LHCN-M2 (cell line): ENCODE measurements around the gene LECT2. TPM values are rescaled to one million over a fixed set of nuclear protein-coding genes. Genes with fewer than 3 reads are reported as not detected.

Experiments
- DNase-seq: peaks from one replicate; pipeline ENCODE4 v3.0.0-alpha.2; 2012; ENCODE audit warnings: low read depth
- total RNA-seq: library from RNA; depleted of rRNA; stranded (reverse); fragments of >200 nt; gene quantifications from 2 replicates; pipeline ENCODE4 v1.2.3, GENCODE V29; 2014

LECT2 gene
- total RNA-seq, 1 experiment from 2014 or later: not detected

- no peak for DNase-seq
Observed at GRCh38 chr5:135978993-135979392, 24.2 kb upstream of the LECT2 start.

DNA sequence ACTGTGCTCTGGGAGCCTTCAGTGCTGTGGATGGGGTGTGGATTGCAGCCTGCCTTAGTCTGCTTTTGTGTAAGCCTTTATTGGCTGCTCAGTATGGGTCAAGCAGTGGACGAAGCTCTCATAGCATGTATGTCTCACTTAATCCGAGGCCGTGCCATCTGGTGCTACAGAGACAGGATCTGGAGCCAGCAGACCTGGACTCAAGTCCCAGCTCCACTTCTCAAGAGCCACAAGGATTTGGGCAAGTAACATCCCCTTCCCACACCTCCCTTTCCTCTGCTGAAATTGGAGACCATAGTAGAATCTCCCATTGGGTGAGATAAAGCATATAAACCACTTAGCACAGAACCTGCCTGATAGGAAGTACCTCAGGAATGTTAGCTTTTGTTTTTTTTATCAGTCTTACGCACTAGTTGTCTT, 23.4 kb upstream of the LECT2 start:
- no peak for DNase-seq

GRCh38 chr5:135977375-135977928, 22.7 kb upstream of the LECT2 start:
- DNase-seq: peak; percentile 82

- DNase-seq: no peak
Observed at GRCh38 chr5:135976216-135976615, 21.4 kb upstream of the LECT2 start.

DNA sequence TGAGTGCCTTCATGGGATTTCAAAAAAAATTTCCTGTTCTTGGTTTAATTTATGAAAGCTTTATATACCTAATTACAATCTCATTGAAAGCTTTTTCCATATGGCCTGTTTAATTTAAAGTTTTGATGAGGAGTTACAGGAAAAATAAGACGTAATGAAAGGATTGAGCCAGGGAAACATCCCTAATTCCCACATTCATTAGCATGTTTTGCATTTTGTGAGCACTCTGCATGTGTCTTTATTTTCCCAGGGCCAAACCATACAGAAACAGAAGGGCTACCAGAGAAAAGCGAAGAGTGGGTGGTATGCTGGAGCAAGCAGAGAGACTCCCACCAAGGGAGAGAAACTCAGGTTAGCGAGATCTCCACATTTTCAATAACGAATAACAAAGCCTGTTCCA, 20.3 kb upstream of the LECT2 start:
- DNase-seq: no peak

GRCh38 chr5:135974021-135974600, 19.3 kb upstream of the LECT2 start:
- no peak for DNase-seq

DNA sequence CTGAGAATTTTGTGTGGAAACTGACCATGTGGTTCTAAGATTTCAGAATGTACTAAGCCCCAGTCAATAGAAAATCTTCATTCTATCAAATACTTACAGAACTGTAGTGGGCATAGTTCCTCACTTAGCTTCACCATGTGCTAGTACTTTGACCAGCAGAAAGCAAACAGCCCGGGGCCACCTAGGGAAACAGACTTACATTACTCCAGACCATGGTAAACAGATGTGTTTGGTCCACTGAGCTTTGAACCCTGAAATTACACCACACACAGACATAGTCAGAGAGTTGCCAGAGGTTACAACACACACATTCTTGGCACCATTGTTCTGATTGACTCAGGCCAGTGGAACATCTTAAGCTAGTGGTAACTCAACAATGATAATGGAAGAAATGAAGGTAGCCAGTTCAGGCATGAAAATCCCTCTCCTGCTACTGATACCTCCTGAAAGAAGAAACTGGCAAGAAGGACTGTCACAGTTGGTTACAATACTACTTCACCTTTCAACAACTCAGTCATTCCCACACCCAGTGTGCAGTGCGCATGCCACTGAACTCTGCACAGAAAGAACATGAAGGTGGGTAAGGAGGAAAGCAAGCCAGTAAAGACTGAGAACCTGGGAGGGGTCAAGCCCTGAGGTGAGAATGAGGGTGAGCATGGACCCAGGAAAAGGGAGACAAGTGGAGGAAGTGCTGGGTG, 18.7 kb upstream of the LECT2 start:
- peak; percentile 37 for DNase-seq

DNA sequence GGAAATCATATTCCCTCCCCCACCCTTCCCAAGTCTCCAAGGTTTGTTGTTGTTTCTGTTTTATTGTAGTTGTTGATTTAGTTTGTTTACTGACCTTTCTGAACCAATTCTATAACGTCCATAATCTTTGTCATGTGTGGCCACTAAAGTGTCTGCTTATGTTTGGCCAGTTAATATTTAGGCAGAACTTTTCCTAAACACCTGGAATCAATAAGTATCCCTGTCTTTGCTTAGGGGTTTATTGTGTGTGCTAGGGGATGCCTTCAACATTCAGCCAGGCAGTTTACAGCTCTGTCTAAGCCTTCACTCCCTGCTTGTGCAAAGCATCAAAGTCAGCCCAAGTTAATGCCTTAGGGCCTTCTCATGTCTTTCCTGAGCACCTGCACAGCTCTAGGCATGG, 16.9 kb upstream of the LECT2 start:
- DNase-seq: no peak

- DNase-seq: no peak
Observed at GRCh38 chr5:135966790-135967189, 12.0 kb upstream of the LECT2 start.

DNA sequence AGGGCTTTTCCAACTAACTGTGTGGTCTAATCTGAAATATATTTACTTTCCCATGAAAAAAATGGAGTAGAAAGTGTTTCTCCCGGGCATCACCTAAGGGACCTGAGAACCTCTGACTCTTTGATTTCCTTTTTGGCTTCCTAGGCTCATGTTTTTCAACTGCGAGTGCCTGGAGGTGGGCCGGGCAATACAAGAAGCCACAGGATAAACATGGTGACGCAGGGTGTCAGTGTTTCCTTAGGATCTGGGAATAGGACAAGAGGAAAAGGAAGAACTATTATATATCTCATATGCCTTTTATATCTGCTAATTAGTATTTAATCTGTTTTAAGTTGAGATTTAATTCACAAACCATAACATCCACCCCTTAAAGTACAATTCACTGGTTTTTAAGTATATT, 11.4 kb upstream of the LECT2 start:
- DNase-seq: no peak

GRCh38 chr5:135965504-135965903, 10.7 kb upstream of the LECT2 start:
- DNase-seq: no peak

- DNase-seq: no peak
Observed at GRCh38 chr5:135964670-135965320, 10.0 kb upstream of the LECT2 start.

DNA sequence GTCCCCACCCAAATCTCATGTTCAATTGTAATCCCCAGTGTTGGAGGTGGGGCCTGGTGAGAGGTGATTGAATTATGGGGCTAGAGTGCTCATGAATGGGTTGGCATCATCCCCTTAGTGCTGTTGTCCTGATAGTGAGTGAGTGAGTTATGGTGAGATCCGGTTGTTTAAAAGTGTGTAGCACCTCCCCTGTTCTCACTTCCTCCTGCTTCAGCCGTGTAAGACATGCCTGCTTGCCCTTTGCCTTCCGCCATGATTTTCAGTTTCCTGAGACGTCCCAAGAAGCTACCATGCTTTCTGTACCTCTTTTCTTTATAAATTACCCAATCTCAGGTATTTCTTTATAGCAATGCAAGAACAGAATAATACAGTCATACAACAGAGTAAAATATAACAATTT, 742 bp upstream of the LECT2 start:
- DNase-seq: no peak

DNA sequence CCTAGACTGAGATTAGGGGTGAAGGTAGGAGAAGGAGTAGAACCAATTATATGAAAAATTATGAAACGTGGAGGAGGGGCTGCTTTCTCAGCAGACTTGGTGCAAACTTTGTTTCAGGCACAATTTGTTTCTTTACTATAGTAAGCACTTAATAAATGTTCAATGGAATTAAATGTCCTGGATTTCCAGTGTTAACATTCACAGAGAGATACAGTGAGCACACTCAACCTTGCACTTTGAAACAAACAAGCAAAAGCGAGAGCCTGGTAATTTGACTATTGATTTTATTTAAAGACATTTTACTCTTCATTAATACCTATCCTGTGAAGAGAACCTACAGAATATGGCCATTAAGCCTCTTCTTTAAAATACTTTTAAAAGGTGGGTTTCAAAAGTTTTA, 933 bp downstream of the LECT2 start:
- DNase-seq: no peak

DNA sequence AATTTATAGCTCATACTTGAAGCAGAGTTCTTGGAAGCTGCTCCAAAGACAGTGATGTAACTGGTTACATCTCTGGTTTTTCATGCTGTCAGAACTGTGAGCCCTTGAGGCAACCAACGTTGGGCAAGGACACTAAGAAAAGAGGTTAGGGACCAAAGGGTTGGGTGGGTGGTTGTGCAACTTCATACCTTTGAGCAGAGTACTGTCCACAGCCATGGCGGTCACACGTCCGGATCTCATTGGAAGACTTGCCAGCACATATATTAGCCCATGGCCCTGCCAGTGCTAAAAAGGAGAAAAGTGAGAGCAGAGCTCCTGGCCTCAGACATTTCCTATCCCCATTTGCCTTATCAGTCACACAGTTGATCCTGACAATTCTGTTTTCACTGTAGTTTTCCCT, 2.1 kb downstream of the LECT2 start:
- DNase-seq: no peak

- DNase-seq: no peak
Observed at GRCh38 chr5:135951807-135952206, 3.0 kb downstream of the LECT2 start.

GRCh38 chr5:135951257-135951656, 3.5 kb downstream of the LECT2 start:
- DNase-seq: no peak

DNA sequence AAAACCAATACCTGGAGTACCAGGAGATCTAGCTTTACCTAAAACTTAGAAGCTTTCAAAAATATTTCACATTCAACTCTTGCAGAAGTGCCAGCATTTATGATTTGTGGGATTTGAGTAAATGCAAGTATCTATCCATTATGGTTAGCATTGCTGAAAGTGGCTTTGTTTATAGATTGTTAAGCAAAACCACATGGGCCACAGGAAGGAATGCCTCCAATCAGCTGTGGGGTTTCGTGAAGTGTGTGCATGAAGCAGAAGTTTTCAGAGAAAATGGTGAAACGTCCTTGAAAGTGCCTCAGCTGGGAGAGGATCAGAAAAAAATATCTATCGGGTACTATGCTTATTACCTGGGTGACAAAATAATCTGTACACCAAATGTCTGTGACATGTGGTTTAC, 4.2 kb downstream of the LECT2 start:
- DNase-seq: no peak

DNA sequence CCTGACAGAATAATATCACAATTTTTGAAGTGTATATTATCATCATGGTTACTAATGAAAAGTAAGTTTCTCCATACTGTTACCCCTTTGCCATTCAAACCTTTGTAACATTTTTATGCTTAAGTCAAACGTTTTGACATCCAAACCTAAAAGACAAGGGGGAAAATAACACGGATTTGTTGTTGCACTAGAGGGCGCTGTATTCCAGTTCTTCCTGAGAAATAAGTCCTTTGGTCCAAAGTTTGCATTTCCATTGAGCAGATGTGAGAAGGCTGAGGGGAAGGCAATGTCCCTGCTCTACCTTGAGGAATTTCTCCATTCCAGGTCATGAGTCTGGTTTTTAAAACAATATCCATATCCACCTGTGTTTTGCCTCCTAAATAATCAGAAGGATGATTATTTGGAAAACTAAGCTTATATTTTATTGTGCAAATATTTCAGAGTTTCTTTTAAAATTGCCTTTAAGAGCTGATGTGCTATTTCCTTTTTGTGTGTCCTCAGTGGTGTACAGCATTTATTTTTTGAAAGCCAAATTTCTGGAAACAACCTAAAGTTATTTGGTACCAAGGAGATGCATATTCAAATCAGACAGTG, 9.7 kb downstream of the LECT2 start:
- peak; percentile 78 for DNase-seq

DNA sequence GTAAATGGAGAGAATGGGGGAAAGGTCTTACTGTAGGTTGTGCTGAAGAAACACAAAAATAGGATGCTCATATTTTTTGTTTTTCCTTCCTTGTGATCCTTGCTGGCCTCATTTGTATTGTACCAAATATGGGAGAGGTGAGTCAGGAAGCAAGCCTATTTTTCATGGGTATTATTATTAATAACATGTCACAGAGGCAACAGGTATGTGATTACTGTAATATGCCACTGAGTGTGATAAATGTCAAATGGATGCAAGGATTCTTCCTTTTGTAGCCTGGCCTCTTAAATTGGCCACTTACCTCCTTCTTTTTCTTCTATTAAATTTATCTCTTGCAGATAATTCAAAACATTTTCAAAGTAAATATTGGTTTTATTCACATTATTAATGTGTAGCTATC, 10.2 kb downstream of the LECT2 start:
- no peak for DNase-seq

- DNase-seq: no peak
Observed at GRCh38 chr5:135942202-135942771, 12.5 kb downstream of the LECT2 start.

- DNase-seq: no peak
Observed at GRCh38 chr5:135941711-135942110, 13.1 kb downstream of the LECT2 start.
